HG03354 (cell line): Measurements from ENCODE around the gene FTL.

Source experiments
- ATAC-seq: cut with Tn5 transposase; IDR thresholded peaks from one replicate; pipeline ENCODE4 v1.9.1; 2021; ENCODE audit warnings: mild to moderate bottlenecking; ENCODE audit not compliant: unreplicated experiment, poor library complexity, severe bottlenecking

The FTL gene

GRCh38 chr19:49014870-49015255 lies 49.8 kb downstream of the FTL start:
- ATAC-seq, result no peak

DNA sequence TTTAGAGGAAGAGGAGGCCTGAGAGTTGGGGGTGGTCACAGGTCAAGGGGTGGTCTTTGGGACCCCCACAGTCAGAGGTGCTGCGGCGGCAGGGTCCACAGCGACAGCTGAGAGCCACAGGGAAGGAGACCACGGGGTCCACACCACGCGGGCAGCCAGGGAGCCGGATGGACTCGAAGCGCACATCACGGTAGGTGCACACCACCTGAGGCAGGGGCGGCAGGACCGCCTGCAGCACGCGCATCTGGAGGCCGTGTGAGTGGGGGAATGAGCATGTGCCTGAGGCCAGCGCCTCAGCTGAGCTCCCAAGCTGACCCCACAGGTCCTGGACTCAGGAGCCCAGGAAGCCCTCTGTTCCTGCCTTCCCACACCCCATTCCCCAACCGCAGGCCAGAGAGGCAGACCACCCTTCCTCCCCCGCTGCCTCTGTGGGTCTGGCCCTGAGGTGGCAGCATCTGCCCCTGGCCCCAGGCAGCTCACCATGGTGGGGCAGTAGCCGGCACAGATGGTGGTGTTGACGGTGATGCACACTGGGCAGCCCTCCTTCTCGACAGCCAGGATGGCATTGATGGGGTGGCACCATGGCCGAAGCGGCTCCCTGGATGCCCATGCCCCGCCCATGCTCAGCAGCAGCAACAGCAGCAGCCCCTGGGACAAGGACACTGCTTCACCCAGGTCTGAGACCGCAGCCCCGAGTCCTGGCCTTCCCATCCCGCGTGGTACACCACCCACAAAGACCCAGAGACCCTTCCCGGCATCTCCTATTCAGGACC lies 51.1 kb downstream of the FTL start:
- no peak for ATAC-seq
